ENCODE measurements around the gene CDR2L.
"Not testable (repeated sequence)": the region's sequence is repeated elsewhere in the genome, so short reads cannot be mapped to it uniquely, and the experiment has no call there.

CDR2L gene

DNA sequence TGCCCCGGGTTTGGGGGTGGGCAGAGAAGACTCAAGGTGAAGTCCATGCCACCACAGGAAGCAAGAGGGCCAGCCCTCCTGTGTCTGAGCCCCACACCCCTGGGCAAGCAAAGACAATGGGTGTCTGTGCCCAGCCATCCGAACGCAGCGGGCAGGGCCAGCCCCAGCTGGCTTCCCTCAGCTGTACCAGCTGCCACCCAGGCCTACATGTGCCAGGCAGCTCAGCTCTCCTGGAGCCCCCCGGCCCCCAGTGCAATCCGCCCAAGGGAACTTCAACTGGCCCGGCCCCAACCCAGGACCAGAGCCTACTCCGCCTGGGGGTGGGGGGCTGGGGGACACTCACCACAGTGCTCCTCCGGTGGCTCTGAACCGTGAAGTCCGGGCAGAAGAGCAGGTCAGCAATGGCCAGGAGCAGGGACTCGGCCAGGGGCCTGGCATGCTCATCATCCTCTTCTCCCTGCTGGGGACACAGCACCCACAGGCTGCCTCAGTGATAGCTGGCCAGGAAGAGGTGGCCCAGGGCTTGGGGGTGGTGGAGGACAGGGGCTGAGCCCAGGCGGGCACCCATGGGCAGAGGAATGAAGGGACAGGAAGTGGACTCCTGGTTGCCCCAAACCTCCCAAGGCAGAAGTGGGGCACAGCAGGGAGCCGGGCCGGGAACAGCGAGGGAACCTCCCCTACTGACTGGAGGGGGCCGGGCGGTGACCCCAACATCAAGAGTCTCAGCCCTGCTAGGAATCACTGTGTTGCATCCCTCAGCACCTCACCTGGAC lies 24.6 kb upstream of the CDR2L start:
- no peaks in the 10 kb centered on the region for H3K4me1 ChIP-seq (ENCODE audit: control insufficient read depth, insufficient read depth, low read length)
- no peak overlapping the region for H3K9ac ChIP-seq (ENCODE audit: low read length)
- H3K4me3 ChIP-seq (ENCODE audit: low read length) = no peak overlapping the region
- no peaks in the 10 kb centered on the region for H3K27me3 ChIP-seq (ENCODE audit: control insufficient read depth, insufficient read depth, low read length)
- no peak overlapping the region for H3K27ac ChIP-seq (ENCODE audit: low read depth, low read length)
- H3K36me3 ChIP-seq (ENCODE audit: control insufficient read depth, insufficient read depth, low read length) = no peaks in the 10 kb centered on the region

DNA sequence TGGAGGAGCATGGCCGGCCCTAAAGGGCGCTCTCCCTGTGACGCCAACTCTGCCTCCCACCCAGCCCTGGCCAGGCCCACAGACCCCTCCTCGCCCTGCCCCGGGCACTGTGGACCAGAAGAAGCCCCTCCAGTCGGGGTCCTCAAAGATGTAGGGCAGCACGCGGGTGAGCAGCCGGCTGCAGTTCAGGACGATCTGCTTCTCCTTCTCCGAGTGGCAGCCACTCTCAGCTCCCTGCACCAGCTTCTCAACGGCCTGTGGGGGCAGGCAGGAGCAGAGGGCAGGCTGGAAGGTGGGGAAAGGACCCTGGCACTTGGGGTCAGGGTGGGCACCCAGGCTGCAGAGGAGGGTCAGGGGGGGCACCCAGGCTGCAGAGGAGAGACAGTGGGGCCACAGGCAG lies 23.8 kb upstream of the CDR2L start:
- no peaks in the 10 kb centered on the region for H3K4me1 ChIP-seq (ENCODE audit: control insufficient read depth, insufficient read depth, low read length)
- H3K4me3 ChIP-seq (ENCODE audit: low read length) = no peak overlapping the region
- no peaks in the 10 kb centered on the region for H3K27me3 ChIP-seq (ENCODE audit: control insufficient read depth, insufficient read depth, low read length)
- no peaks in the 10 kb centered on the region for H3K36me3 ChIP-seq (ENCODE audit: control insufficient read depth, insufficient read depth, low read length)
- no peak overlapping the region for H3K9ac ChIP-seq (ENCODE audit: low read length)
- no peak overlapping the region for H3K27ac ChIP-seq (ENCODE audit: low read depth, low read length)

DNA sequence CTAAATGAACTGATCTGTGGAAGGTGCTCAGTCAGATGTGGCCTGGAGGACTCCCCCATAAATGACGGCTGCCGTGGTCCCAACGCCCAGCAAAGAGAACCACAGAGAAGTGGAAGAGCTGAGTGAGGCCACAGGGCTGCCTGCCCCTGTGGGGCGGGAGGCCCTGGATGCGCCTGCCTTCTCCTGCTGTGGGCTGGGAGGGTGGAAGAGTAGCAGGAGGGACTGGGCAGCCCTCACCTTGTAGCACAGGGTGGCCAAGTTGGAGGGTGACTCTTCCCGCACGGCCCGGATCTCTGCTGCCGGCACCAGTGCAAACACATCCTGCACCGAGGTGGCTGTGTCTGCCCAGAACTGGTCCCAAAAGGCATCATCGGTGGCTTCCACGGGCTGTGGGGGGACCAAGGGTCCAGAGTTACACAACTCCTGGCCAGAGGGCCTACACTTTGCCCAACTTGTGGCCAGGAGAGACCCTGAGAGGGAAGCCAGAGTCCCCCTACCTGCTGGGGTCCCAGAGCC lies 23.1 kb upstream of the CDR2L start:
- no peak overlapping the region for H3K4me3 ChIP-seq (ENCODE audit: low read length)
- no peaks in the 10 kb centered on the region for H3K4me1 ChIP-seq (ENCODE audit: control insufficient read depth, insufficient read depth, low read length)
- no peaks in the 10 kb centered on the region for H3K27me3 ChIP-seq (ENCODE audit: control insufficient read depth, insufficient read depth, low read length)
- H3K27ac ChIP-seq (ENCODE audit: low read depth, low read length) = no peak overlapping the region
- H3K9ac ChIP-seq (ENCODE audit: low read length) = no peak overlapping the region
- no peaks in the 10 kb centered on the region for H3K36me3 ChIP-seq (ENCODE audit: control insufficient read depth, insufficient read depth, low read length)

DNA sequence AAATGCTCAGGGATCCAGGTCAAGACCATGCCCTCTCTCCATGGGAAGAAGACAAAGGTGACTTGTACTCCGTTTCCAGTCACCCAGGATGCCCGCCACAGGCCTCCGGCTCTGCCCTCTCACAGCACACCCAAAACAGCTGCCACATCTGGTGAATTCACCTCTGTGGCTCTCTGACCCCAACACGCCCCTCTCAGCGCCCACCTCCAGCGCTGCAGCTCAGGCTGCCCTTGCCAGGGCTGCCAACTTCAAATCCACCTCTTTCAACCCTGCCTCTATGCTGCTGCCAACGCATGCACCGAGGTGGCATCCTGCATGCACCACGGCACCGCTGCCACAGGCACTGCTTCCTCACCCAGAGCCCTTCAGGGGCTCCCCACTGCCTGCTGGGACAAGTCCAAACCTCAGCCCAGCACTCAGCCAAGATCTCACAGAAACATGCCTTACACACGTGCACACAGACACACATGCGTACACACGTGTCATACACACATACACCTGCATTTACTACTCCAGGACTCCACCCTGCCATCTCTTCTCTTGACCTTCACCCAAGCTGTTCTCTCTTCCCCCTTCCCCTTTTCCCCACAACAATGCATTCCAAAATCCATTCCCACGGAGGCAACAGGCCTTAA lies 22.3 kb upstream of the CDR2L start:
- Histone ChIP-seq H3K4me3 (ENCODE audit: low read length) (no peak overlapping the region), H3K9ac (ENCODE audit: low read length) (no peak overlapping the region), H3K27ac (ENCODE audit: low read depth, low read length) (no peak overlapping the region), H3K27me3 (ENCODE audit: control insufficient read depth, insufficient read depth, low read length) (no peaks in the 10 kb centered on the region), H3K4me1 (ENCODE audit: control insufficient read depth, insufficient read depth, low read length) (no peaks in the 10 kb centered on the region), H3K36me3 (ENCODE audit: control insufficient read depth, insufficient read depth, low read length) (no peaks in the 10 kb centered on the region)

DNA sequence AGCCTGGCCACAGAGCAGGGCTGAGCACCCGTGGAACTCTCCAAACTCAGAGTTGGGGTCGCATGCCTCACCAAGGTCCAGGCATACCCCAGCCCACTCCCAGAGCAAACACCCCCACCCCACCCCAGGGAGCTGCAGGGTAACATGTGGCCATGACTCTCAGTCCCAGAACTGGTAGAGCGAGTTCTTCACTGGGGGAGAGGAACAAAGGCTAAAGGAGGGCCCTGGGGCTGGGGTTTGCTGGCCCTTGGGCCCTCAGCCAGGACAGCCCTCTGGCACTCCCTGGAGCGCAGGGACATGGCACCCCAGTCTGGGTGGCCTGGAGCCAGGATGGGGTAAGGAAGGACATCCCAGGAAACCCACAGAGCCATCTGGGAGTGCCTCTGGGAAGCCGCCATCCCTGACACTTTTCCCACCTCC lies 19.1 kb upstream of the CDR2L start:
- no peaks in the 10 kb centered on the region for H3K36me3 ChIP-seq (ENCODE audit: control insufficient read depth, insufficient read depth, low read length)
- H3K4me1 ChIP-seq (ENCODE audit: control insufficient read depth, insufficient read depth, low read length) = no peaks in the 10 kb centered on the region
- H3K27ac ChIP-seq (ENCODE audit: low read depth, low read length) = no peak overlapping the region
- no peak overlapping the region for H3K9ac ChIP-seq (ENCODE audit: low read length)
- H3K4me3 ChIP-seq (ENCODE audit: low read length) = no peak overlapping the region
- H3K27me3 ChIP-seq (ENCODE audit: control insufficient read depth, insufficient read depth, low read length) = peaks cover 10% of the 10 kb centered on the region

DNA sequence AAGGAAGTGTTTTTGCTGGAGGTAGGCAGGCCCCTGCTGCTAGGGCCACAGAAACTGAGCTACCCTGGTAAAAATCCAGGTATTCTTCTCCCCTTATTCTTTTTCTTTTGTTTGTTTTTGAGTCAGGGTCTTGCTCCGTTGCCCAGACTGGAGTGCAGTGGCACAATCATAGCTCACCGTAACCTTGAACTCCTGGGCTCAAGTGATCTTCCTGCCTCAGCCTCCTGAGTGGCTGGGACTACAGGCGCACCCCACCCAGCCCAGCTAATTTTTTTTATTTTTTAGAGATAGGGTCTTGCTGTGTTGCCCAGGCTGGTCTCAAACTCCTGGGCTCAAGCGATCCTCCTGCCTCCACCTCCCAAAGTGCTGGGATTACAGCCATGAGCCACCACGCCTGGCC lies 17.9 kb upstream of the CDR2L start:
- H3K27ac ChIP-seq (ENCODE audit: low read depth, low read length); H3K36me3 ChIP-seq (ENCODE audit: control insufficient read depth, insufficient read depth, low read length); H3K4me1 ChIP-seq (ENCODE audit: control insufficient read depth, insufficient read depth, low read length); H3K9ac ChIP-seq (ENCODE audit: low read length); H3K4me3 ChIP-seq (ENCODE audit: low read length): not testable (repeated sequence)
- H3K27me3 ChIP-seq (ENCODE audit: control insufficient read depth, insufficient read depth, low read length) = peaks cover 11% of the 10 kb centered on the region

DNA sequence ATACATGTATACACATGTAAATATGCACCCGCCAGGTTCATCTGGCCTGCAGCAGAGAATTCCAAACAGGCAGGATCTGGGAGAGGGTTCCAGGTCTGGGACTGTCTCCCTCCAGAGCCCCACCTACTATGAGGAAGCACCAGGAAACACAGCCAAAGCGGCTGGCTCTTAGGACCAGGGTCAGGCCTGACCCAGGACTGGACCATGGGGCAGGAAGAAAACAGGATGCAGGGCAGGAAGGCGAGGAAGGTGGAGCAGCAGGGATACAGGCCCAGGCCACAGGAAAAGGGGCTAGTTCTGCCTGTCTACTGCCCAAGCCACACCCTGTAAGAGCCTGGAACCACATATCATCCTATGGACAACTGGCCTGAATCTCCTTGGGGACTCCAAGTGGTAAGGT lies 17.0 kb upstream of the CDR2L start:
- no peaks in the 10 kb centered on the region for H3K36me3 ChIP-seq (ENCODE audit: control insufficient read depth, insufficient read depth, low read length)
- H3K27me3 ChIP-seq (ENCODE audit: control insufficient read depth, insufficient read depth, low read length) = peaks cover 13% of the 10 kb centered on the region
- no peak overlapping the region for H3K9ac ChIP-seq (ENCODE audit: low read length)
- H3K4me3 ChIP-seq (ENCODE audit: low read length) = no peak overlapping the region
- H3K4me1 ChIP-seq (ENCODE audit: control insufficient read depth, insufficient read depth, low read length) = no peaks in the 10 kb centered on the region
- H3K27ac ChIP-seq (ENCODE audit: low read depth, low read length) = no peak overlapping the region

DNA sequence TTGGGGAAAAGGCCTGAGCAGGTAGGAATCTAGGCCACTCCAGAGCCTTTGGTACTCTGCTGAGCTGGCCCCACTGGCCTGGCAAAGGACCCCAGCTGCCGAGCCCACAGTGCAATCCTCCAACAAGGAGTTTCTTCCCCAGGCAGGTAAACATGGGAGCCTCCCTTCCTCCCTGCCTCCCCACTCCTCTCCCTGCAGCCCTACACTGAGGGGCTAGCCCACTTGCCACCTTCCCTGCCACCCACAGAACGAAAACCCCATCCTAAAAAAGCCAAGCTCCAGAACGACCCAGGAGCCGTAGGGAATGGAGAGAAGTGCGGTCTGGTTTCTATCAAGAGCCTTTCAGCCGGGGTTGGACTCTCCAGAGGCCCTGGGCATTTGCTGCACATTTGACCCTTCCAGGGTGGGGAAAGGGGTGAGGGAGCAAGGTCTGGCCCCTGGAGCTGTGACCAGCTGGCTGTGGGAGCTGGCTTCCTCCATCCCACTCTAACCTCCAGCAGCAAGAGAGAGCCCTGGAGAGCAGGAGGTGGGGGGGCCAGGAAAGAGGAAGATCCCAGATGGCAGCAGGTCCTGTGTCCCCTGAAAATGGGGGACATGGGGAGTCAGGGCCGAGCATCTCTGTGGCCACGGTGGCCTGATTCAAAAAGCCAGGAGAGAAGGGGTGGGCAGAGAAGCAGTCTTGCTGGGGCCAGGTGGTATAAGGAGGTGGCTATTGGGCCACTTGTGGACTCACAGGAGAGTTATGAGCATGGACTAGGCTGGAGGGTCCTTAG lies 16.2 kb upstream of the CDR2L start:
- no peak overlapping the region for H3K9ac ChIP-seq (ENCODE audit: low read length)
- H3K4me3 ChIP-seq (ENCODE audit: low read length) = peak overlapping the region; percentile 57
- H3K36me3 ChIP-seq (ENCODE audit: control insufficient read depth, insufficient read depth, low read length) = no peaks in the 10 kb centered on the region
- peaks cover 13% of the 10 kb centered on the region for H3K27me3 ChIP-seq (ENCODE audit: control insufficient read depth, insufficient read depth, low read length)
- no peak overlapping the region for H3K27ac ChIP-seq (ENCODE audit: low read depth, low read length)
- H3K4me1 ChIP-seq (ENCODE audit: control insufficient read depth, insufficient read depth, low read length) = no peaks in the 10 kb centered on the region

DNA sequence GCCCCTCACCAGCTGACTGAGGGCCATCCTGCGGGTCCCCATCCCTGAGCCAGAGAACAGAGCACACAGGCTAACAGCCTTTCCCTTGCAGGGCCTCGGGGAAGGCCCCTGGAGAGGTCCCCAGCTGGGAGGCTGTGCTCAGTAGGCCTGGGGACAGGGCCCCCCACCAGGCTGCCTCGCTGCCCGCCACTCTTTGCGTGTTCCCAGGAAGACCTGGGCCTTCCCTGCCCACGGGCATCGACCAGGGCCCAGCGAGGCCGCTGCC lies 15.7 kb upstream of the CDR2L start:
- peaks cover 13% of the 10 kb centered on the region for H3K27me3 ChIP-seq (ENCODE audit: control insufficient read depth, insufficient read depth, low read length)
- no peaks in the 10 kb centered on the region for H3K36me3 ChIP-seq (ENCODE audit: control insufficient read depth, insufficient read depth, low read length)
- H3K9ac ChIP-seq (ENCODE audit: low read length) = no peak overlapping the region
- H3K4me3 ChIP-seq (ENCODE audit: low read length) = peak overlapping the region; percentile 57
- H3K27ac ChIP-seq (ENCODE audit: low read depth, low read length) = no peak overlapping the region
- no peaks in the 10 kb centered on the region for H3K4me1 ChIP-seq (ENCODE audit: control insufficient read depth, insufficient read depth, low read length)

DNA sequence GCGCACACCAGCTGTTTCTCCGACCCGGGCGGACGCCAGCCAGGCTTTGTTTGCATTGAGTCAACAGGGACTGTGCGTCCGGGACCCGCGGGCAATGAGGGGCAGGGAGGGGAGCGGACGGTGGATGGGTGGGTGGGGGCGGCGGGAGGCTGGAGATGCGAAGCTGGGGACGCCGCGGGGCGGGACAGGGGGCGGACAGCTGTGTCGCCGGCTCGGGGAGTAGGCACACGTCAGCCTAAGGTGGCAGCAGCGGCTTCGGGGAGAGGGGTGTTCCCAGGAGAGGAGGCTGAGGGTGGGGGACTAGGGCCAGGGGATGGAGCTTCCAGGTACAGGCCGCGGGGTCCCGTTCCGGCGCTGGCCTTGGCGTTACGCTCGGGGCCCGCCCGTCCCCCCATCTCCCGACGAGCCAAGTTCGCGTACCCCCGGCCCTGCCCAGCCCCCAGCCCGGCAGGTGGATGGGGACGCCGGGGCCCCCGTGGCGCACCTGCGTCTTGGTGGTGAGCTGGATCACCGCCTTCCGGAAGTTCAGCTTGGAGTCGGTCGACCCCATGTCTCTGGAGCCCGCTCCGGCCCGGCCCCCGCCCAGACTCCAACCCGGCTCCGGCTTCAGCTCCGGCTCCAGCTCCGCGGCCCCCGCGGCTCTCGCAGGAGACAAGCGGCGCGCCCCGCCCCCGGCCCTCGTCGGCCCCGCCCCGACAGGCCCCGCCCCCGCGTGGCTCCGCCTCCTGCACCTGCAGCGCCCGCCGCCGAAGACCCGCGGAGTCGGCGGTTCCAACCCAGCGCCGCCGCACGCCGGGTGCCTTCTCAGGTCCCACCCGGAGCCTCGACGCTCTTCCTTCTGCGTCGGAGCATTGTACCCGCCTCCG lies 15.1 kb upstream of the CDR2L start, which contains the start of gene HID1:
TSS of gene HID1 (minus strand) at position 653 of the 866 bp plus-strand sequence. CDS start at position 550, 103 bp downstream.
- H3K36me3 ChIP-seq (ENCODE audit: control insufficient read depth, insufficient read depth, low read length) = no peaks in the 10 kb centered on the region
- no peak within 1 kb of the TSS for H3K27ac ChIP-seq (ENCODE audit: low read depth, low read length)
- H3K9ac ChIP-seq (ENCODE audit: low read length) = no peak within 1 kb of the TSS
- no peaks in the 10 kb centered on the region for H3K4me1 ChIP-seq (ENCODE audit: control insufficient read depth, insufficient read depth, low read length)
- H3K27me3 ChIP-seq (ENCODE audit: control insufficient read depth, insufficient read depth, low read length) = peaks cover 13% of the 10 kb centered on the region
- H3K4me3 ChIP-seq (ENCODE audit: low read length) = peak within 1 kb of the TSS; percentile 59

DNA sequence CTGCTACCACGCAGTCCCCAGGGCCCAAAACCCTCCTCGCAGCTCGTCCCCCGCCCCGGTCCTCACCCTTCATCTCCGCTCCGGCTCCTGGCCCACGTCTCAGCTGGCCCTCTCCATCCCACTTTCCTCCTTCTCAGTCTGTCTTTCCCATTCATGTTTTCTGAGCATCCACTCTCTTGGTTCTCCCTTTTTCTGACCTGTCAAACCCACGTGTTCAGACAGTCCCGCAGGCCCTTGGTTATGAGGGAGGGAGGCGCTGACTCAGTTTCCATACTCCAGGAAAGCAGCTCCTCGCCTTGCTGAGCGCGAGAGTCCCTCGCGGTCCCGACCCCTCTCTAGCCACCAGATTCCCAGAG lies 14.5 kb upstream of the CDR2L start:
- H3K9ac ChIP-seq (ENCODE audit: low read length) = no peak overlapping the region
- H3K27me3 ChIP-seq (ENCODE audit: control insufficient read depth, insufficient read depth, low read length) = peaks cover 13% of the 10 kb centered on the region

DNA sequence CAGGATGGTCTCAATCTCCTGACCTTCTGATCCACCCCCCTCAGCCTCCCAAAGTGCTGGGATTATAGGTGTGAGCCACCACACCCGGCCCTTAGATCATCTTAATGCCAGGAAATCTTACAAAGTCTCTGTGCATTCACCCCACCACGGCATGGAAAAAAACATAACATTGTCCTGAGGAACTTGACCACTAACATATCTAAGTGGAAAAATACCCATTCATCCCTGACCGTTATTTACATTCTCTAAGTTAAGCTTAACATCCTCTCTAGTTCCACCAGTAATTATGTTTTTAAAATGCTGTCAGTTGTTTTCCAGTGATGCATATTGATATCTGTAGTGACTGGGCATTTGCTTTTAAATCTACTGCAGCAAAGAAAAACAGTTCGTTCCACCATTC lies 11.5 kb upstream of the CDR2L start:
- Histone ChIP-seq H3K4me3 (ENCODE audit: low read length) (no peak overlapping the region), H3K36me3 (ENCODE audit: control insufficient read depth, insufficient read depth, low read length) (no peaks in the 10 kb centered on the region), H3K27ac (ENCODE audit: low read depth, low read length) (no peak overlapping the region), H3K27me3 (ENCODE audit: control insufficient read depth, insufficient read depth, low read length) (peaks cover 12% of the 10 kb centered on the region), H3K4me1 (ENCODE audit: control insufficient read depth, insufficient read depth, low read length) (no peaks in the 10 kb centered on the region), H3K9ac (ENCODE audit: low read length) (no peak overlapping the region)

More for the DNA sequence above, 14.5 kb upstream of the CDR2L start:
- Histone ChIP-seq H3K4me3 (ENCODE audit: low read length) (peak overlapping the region; percentile 54), H3K36me3 (ENCODE audit: control insufficient read depth, insufficient read depth, low read length) (no peaks in the 10 kb centered on the region), H3K27ac (ENCODE audit: low read depth, low read length) (no peak overlapping the region), H3K4me1 (ENCODE audit: control insufficient read depth, insufficient read depth, low read length) (no peaks in the 10 kb centered on the region)
